Activated gamma-delta T cell treated with anti-CD3 and anti-CD28 coated beads, Interleukin-2, amount 50 U/mL, for 16 hours (primary cell): Measurements from ENCODE around the gene CFAP65.

Experiments used
- DNase-seq: peaks from one replicate; pipeline ENCODE4 v3.0.0-alpha.2; 2020; ENCODE audit warnings: low read depth

CFAP65 gene

GRCh38 chr2:219030177-219030940 is 11.0 kb downstream of the CFAP65 start:
- DNase-seq: no peak

DNA sequence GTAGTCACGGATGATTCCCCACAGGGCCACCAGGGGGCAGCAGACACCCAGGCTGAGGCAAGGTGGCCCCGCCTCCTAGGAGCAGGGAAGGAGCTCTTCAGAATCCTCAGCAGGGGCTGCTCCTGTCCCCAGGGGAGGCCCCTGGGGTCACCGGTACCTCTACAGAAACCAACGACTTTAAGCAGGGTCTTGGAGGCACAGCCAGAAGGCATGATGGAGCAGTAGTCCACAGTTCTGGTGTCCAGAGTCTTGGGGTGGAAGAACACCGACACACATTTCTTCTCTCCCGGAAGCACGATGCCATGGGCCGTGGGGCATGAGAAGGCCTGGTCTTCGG is 11.5 kb downstream of the CFAP65 start:
- peak; percentile 57 for DNase-seq

DNA sequence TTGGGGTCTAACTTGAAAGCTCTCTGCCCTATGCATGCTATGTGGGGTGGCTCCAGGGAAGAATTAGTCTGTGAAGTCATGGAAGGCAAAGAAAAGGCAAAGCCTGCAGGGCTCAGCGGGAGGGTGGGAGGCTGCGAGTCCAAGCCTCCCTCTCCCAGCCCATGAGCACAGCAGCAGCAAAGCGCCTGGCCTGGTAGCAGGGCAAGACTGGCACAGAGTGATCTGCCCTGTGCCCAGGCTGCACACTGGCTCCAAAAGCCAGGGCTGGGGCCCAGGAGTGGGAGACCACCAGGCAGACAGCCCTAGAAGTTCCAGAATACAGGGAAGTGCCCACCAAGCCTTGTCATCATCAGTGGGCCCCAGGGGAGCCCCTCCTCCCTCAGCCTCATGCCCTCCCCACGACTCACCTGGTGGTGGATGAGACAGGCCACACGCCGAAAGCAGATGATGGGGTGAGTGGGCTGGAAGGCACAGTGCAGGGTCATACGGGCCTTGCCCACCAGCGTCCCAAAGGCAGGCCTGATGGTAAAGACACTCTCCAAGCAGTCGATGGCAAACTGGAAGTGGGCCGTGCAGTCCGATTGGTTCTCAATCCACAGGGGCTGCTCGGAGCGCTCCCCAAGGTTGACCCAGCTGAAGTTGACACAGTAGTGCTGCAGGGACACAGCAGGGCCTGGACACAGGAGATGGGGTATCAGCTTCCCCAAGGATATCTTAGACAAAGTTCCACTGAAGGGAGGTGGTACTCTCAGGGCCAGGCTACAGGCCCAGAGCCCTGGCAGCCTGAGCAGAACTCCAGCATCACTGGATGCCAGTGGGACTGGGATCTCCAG is 12.1 kb downstream of the CFAP65 start:
- no peak for DNase-seq

GRCh38 chr2:219028141-219028540 is 13.2 kb downstream of the CFAP65 start:
- no peak for DNase-seq

DNA sequence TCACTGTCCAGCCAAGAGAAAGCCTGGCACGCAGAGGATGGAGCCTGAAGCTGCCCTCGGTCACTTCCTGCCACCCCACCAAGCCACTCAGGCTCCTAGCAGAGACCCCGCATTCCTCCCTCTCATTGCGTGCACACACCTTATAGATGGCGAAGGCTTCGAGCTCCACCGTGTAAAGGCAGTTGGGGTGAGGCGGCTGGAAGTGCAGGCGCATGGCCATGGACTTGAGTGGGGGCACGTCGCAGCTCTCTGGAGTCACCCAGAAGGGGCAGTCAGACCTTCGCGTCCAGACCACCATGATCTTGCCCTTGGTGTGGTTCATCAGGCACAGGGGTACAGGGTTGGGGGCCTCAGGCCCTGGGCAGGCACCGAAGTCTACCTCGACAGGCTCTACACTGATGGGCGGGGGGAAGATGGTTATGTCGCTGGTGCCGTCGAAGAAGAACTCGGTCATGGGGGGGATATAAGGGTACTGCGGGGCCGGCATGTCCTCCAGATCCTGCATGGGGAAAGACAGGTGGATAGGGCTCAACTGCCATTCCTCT is 13.7 kb downstream of the CFAP65 start:
- no peak for DNase-seq

DNA sequence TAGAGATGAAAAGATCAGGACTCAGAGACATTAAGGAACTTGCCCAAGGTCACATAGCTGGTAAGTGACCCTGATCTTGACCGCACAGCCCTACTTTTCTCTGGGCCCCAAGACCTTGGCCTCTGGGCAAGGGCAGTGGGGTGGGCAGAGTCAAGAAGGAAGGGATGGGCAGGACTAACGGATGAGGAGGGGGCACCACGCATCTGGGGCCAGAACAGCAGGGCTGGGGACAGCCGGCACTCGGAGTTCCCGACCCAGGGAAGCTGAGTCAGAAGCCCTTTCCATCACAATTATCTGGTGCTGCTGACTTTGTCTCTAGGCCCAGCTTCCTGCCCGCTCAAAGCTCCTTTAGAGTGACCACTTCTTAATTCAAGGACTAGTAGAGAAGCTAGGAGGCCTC is 14.4 kb downstream of the CFAP65 start:
- DNase-seq: no peak

DNA sequence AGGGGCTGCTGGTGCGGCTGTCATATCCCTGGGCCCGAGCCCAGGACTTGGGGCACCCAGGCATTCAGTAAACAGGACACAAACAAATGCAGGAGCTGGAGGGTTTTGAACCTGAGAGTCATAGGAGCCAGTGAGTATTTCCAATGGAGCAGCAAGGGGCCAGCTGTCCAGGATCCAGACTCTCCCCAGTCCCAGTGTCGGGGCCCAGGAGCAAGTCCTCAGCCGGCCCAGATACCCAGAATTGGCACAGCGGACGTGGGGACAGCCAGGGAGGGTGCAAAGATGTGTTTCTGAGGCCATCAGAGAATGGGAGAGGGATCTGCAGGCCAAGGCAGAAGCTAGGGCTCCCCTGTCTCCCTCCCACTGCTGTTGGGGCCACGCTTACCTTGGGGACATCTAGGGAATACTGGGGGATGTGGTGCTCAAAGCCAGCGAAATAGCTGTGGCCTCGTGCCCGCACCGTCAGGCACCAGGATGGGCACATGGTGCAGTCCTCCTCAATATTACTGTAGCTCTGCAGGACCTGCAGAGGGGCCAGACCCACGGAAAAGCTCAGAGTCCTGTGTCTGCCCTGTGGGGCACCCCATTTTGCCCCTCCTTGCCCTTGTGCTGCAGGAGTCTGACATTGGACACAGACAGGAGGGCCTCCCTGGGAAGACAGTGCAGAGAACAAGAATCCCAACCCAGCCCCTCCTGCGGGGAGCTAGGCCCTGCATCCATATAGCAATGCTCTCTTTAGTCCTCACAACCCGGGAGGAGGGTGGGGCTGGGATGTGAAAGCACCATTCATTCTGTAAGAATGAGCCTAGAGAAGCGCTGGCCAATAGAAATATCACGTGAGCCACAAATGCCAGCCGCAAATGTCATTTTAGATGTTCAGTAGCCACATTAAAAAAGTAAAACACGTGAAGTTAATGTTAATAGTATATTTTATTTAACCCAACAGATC is 15.4 kb downstream of the CFAP65 start:
- no peak for DNase-seq

DNA sequence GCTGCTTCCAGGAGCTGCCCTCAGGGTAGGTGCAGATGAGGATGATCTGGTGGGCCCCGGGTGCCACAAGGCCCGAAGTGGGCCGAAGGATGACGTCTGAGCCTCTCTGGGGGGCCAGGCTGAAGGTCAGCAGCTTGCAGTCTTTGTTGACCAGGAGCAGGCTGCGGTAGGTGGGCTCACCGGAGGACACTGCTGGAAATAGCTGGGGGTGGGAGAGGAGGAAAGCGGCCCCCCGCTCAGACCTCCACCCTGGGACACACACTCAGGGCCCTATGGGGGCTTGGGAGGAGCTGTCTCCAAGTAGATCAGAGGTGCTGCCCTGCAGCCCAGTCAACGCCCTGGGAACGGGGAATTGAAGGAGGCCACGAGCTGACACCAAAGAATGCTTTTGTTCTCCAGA is 17.3 kb downstream of the CFAP65 start:
- no peak for DNase-seq

DNA sequence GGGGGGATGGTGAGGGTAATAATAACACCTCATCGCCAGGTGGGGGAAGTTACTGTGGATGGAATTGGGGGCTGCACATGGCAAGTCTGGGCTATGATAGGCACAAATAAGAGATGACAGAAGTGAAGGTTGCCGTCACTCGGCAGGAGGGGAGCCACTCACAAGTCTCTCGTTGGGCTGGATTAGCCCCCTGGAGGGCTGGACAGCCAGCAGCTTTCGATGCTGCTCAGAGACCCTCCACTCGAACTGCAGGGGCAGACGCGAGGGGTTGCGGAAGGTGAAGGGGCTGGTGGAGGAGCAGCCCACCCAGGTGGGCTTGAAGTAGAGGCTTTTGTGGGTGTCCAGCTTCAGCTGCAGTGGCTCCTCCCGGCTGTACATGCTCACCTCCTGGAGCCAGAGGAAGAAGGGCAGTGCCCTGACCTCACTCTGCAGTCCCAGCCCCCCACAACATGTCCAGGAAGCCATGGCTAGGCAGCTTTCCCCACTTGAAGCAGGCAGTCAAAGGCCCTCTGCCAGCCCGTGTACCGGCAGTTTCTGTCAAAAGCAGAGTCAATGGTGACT is 18.2 kb downstream of the CFAP65 start:
- no peak for DNase-seq

DNA sequence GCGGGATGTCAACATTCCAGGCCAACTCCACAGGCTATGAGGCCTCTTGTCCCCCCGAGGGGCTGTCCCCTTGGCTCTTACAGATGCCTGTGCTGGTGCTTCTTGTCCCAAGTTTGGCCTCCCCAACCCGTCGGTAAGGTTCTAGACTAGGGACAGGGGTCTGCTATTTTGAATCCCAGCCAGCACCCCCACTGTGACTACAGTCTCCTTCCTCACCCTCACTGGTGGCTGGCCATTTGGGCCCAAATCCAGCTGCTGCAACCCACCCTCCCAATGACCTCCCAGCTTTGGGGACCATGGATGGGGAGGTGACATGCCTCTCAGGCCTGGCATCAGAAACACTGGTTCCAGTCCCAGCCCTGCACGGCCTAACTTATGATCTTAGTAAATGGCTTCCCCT is 18.7 kb downstream of the CFAP65 start:
- DNase-seq: no peak

GRCh38 chr2:219022041-219022440 is 19.3 kb downstream of the CFAP65 start:
- DNase-seq: no peak

DNA sequence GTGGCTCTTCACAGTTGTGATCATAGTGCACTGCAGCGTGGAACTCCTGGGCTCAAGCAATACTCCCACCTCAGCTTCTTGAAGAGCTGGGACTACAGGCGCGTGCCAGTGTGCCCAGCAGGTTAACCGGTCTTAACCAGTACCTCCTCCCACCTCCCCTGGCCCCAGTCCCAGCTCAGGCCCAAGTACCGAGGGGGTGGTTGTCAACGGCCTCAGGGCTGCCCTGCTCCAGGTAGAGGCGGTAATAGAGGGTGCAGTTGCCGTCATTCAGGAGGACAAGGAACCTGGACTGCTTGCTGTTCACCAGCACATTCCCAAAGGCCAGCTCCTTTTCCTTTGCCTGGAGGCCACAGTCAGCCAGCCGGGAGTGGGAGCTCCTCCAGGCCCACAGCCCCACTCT is 19.7 kb downstream of the CFAP65 start:
- no peak for DNase-seq

DNA sequence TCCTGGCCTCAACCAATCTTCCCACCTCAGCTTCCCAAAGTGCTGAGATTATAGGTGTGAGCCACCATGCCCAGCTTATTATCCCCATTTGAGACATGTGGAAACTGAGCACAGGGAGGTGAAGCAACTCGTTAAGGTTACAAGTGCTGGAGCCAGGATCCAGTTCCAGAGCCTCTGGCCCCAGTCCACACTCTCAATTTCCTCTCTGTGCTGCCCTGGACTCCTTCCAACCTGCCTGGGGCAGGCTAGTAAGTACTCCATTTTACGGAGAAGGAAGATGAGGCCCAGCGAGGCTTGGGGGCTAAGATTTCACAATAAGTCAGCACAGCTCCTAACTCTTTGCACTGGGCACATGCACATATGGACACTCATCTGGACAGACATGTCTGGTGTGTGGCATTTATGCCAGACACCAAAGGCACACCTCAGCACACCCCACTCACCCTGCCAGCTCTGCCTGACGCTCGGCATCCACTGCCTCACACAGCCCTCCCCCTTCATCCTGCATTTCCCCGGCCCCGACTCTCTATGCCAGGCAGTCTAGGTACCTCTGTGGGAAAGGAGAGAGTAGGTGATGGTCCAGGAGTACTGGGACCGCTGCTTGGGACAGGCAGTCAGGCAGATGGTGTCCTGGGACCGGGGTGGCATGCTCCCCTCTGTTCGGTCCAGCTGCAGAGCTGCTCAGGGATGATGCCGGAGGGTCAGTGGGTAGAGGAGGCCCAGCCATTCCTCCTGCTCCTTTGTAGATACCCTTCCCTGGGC is 20.5 kb downstream of the CFAP65 start:
- DNase-seq: no peak

- DNase-seq: no peak
These were observed 21.9 kb downstream of the CFAP65 start for GRCh38 chr2:219019436-219019835.

DNA sequence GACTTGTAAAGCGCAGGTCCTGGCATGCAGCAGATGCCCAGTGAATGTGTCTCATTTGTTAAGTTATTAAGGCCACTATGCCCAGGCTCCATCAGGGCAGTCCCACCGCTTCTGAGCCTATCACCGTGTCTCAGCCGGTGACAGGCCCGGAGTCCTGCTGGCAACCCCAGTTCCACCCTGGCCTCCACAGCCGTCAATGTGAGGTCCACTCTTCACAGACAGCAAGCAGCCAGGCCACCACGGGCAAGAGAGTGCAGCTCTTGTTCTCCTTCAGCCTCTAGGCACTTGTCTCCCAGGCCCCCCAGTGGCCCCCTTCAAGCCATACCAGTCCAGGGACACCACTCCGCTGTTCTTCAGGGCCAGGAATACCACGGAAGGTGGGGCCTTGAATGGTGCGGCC is 22.6 kb downstream of the CFAP65 start:
- no peak for DNase-seq

- no peak for DNase-seq
These were observed 23.0 kb downstream of the CFAP65 start for GRCh38 chr2:219018286-219018685.

GRCh38 chr2:219017201-219017931 is 23.9 kb downstream of the CFAP65 start:
- DNase-seq: no peak

DNA sequence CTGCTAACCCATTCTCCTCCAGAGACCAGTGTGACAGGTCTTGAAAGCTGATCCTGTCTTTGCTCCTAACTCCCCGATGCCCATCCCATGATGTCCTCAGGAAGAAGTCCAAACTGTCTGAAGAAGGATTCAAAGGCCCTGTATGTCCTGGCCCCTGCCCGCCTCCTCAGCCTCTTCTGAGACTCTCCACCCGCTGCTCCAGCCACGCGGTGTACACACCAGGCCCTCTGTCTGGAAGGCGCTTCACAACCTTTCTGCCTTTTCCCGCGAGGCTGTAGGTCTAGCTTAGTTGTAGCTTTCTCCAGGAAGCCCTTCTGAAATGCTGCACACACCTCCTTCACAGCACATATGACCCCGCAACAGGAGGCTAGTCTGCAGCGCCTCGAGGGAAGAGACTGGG is 24.6 kb downstream of the CFAP65 start:
- DNase-seq: no peak

- no peak for DNase-seq
These were observed 30.4 kb downstream of the CFAP65 start for GRCh38 chr2:219010873-219011272.

- no peak for DNase-seq
These were observed 31.1 kb downstream of the CFAP65 start for GRCh38 chr2:219010162-219010756.
